Skeletal muscle tissue (tissue), 4 donors: ENCODE results near the gene C1QL4. TPM values are rescaled to one million over a fixed set of nuclear protein-coding genes. Genes with fewer than 3 reads are reported as not detected.
"Not testable (repeated sequence)": the region's sequence is repeated elsewhere in the genome, so short reads cannot be mapped to it uniquely, and the experiment has no call there.

Source experiments
- H3K27ac ChIP-seq: one replicate; pipeline ENCODE4 v1.7.0; 2013; ENCODE audit warnings: mild to moderate bottlenecking, low read depth, low read length, inconsistent platforms
- H3K27me3 ChIP-seq, 3 donors: one replicate each; pipeline ENCODE4 v1.7.0; 2013; ENCODE audit warnings: low read length in 3 of 3; ENCODE audit not compliant: control insufficient read depth in 3 of 3, insufficient read depth in 3 of 3
- H3K36me3 ChIP-seq, 3 donors: one replicate each; pipeline ENCODE4 v1.7.0; 2013; ENCODE audit warnings: low read length in 3 of 3; ENCODE audit not compliant: control insufficient read depth in 3 of 3, insufficient read depth in 3 of 3
- H3K4me1 ChIP-seq, 3 donors: one replicate each; pipeline ENCODE4 v1.7.0; 2013; ENCODE audit warnings: low read length in 3 of 3, mild to moderate bottlenecking in 3 of 3; ENCODE audit not compliant: control insufficient read depth in 3 of 3, insufficient read depth in 3 of 3
- H3K4me3 ChIP-seq, 3 donors: one replicate each; pipeline ENCODE4 v1.7.0; 2013; ENCODE audit warnings: low read length in 3 of 3
- H3K9ac ChIP-seq, 3 donors: one replicate each; pipeline ENCODE4 v1.7.0; 2013; ENCODE audit warnings: low read length in 3 of 3, mild to moderate bottlenecking in 3 of 3, moderate library complexity in 2 of 3, low read depth in 1 of 3
- H3K9me3 ChIP-seq, 3 donors: one replicate each; pipeline ENCODE4 v1.7.0; 2013; ENCODE audit warnings: low read length in 3 of 3; ENCODE audit not compliant: control insufficient read depth in 3 of 3
- total RNA-seq: library from RNA; depleted of rRNA; stranded (reverse); fragments of >200 nt; gene quantifications from one replicate; pipeline ENCODE4 v1.2.3, GENCODE V29; 2014
- donor health status: Osteomylitis.

Gene C1QL4
- total RNA-seq, 1 donor from 2014 or later = not detected

DNA sequence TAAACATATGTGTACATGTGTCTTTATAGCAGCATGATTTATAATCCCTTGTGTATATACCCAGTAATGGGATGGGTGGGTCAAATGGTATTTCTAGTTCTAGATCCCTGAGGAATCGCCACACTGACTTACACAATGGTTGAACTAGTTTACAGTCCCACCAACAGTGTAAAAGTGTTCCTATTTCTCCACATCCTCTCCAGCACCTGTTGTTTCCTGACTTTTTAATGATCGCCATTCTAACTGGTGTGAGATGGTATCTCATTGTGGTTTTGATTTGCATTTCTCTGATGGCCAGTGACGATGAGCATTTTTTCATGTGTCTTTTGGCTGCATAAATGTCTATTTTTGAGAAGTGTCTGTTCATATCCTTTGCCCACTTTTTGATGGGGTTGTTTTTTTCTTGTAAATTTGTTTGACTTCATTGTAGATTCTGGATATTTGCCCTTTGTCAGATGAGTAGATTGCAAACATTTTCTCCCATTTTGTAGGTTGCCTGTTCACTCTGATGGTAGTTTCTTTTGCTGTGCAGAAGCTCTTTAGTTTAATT, 26.5 kb downstream of the C1QL4 start:
- H3K4me1 ChIP-seq, H3K27me3 ChIP-seq, H3K27ac ChIP-seq: not testable (repeated sequence)

DNA sequence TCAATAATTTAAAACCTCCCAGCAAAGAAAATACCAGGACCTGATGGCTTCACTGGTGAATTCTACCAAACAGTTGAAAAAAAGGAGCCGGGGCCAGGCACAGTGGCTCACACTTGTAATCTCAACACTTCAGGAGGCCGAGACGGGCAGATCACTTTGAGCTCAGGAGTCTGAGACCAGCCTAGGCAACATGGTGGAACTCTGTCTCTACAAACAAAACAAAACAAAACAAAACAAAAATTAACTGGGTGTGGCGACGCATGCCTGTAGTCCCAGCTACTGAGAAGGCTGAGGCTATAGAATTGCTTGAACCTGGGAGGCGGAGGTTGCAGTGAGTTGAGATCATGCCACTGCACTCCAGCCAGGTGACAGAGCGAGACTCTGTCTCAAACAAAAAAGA, 27.6 kb downstream of the C1QL4 start:
- H3K4me3 ChIP-seq = no peak overlapping the region
- no peaks in the 10 kb centered on the region for H3K4me1 ChIP-seq
- H3K9ac ChIP-seq = no peak overlapping the region
- H3K27me3 ChIP-seq = peaks cover 0 to 2% (median 0%) of the 10 kb centered on the region in 3 donors
- no peak overlapping the region for H3K27ac ChIP-seq
- H3K9me3 ChIP-seq = no peaks in the 10 kb centered on the region
- no peaks in the 10 kb centered on the region for H3K36me3 ChIP-seq

More for the DNA sequence above, 26.5 kb downstream of the C1QL4 start:
- H3K9me3 ChIP-seq, H3K36me3 ChIP-seq, H3K4me3 ChIP-seq, H3K9ac ChIP-seq: not testable (repeated sequence)

GRCh38 chr12:49305762-49306510, 31.1 kb downstream of the C1QL4 start:
- Histone ChIP-seq H3K9ac (no peak overlapping the region), H3K4me1 (no peaks in the 10 kb centered on the region), H3K4me3 (no peak overlapping the region), H3K27me3 (peaks cover 2 to 4% (median 3%) of the 10 kb centered on the region in 3 donors), H3K9me3 (no peaks in the 10 kb centered on the region), H3K36me3 (no peaks in the 10 kb centered on the region), H3K27ac (no peak overlapping the region)

DNA sequence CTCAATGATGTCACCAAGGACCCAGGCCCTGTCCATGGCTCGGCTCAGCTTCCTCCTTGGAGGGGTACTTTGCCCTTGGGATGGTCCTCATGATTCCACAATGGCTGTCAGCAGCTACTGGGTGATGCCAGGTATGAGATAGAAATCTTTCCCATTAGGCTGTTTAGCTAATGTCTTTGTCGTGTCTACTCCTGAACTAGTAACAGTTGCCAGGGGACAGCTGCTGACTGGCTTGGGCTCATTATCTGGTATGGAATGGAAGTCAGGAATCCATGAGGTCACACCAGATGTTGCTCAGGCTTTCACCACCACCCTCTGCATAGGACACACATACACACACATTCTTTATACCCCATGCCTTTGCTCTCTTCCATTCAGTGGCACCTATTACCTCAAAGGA, 32.8 kb downstream of the C1QL4 start:
- Histone ChIP-seq H3K27me3 (peaks cover 2 to 8% (median 4%) of the 10 kb centered on the region in 3 donors), H3K36me3 (no peaks in the 10 kb centered on the region), H3K9me3 (no peaks in the 10 kb centered on the region), H3K27ac (no peak overlapping the region), H3K4me1 (no peaks in the 10 kb centered on the region), H3K9ac (no peak overlapping the region), H3K4me3 (no peak overlapping the region)

DNA sequence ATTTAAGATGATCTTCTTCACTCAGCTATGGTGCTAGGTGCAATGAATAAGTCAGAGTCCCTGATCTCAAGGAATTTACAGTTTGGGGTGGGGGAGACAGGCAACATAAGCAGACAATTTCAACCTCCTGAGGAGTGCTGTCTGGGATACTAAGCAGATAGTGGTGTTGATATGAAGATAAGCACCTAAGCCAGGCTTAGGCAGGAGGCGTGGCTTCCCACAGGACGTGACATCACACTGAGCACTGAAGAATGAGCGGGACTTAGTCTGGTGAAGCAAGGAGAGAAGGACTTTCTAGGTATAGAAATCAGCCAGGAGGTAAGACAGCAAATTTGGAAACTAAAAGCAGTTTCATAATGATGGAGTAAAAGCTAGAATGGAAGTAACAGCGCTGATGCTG, 35.2 kb downstream of the C1QL4 start:
- Histone ChIP-seq H3K9me3 (no peaks in the 10 kb centered on the region), H3K27ac (no peak overlapping the region), H3K4me3 (no peak overlapping the region), H3K27me3 (peaks cover 23 to 28% (median 24%) of the 10 kb centered on the region in 3 donors), H3K36me3 (no peaks in the 10 kb centered on the region), H3K9ac (no peak overlapping the region), H3K4me1 (peaks cover 5 to 6% (median 5%) of the 10 kb centered on the region in 3 donors)

GRCh38 chr12:49298160-49298559, 38.8 kb downstream of the C1QL4 start:
- H3K36me3 ChIP-seq = no peaks in the 10 kb centered on the region
- peaks cover 10 to 12% (median 11%) of the 10 kb centered on the region in 3 donors for H3K4me1 ChIP-seq
- H3K27ac ChIP-seq = no peak overlapping the region
- H3K4me3 ChIP-seq = no peak overlapping the region
- no peak overlapping the region for H3K9ac ChIP-seq
- H3K9me3 ChIP-seq = no peaks in the 10 kb centered on the region
- H3K27me3 ChIP-seq = peaks cover 42 to 50% (median 43%) of the 10 kb centered on the region in 3 donors

DNA sequence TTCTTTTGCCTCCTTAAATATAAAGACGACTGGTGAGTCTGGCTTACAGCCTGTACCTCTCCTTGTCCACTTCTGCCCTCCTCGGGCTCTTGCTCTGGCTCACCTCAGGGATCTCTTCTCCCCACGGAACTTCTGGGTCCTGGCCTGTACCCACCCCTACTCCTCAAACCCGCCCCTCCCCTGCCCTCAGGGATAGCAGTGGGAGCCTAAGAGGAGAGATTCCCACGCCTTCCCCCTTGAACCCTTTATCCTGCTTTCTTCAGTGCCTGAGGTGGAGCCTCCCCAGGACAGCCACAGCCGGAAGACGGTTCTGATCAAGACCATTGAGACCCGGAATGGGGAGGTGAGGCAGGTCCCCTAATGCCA, 39.3 kb downstream of the C1QL4 start:
- no peaks in the 10 kb centered on the region for H3K36me3 ChIP-seq
- H3K27ac ChIP-seq = no peak overlapping the region
- no peak overlapping the region for H3K4me3 ChIP-seq
- H3K27me3 ChIP-seq = peaks cover 42 to 51% (median 43%) of the 10 kb centered on the region in 3 donors
- H3K4me1 ChIP-seq = peaks cover 10 to 14% (median 12%) of the 10 kb centered on the region in 3 donors
- H3K9ac ChIP-seq = no peak overlapping the region
- H3K9me3 ChIP-seq = no peaks in the 10 kb centered on the region

DNA sequence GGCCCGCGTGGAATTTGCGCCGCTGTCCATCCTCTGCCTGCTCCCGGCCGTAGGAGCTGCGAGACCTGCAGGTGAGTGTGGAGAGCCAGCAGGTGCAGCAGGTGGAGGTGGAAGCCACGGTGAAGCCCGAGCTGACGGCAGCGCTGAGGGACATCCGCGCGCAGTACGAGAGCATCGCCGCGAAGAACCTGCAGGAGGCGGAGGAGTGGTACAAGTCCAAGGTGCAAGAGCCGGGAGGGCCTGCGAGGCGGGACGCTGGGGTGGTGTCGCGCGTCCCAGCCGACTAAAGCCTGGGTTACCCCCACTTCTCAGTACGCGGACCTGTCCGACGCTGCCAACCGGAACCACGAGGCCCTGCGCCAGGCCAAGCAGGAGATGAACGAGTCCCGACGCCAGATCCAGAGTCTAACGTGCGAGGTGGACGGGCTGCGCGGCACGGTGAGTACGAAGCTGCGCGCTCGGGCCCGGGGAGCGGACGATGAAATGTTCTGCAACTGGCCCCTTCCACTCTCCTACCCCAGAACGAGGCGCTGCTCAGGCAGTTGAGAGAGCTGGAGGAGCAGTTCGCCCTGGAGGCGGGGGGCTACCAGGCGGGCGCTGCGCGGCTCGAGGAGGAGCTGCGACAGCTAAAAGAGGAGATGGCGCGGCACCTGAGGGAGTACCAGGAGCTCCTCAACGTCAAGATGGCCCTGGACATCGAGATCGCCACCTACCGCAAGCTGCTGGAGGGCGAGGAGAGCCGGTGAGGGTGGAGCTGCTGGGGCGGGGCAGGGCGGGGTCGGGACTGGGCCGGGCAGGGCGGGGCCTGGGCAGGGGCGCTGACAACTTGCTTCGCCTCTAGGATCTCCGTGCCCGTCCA, 39.9 kb downstream of the C1QL4 start:
- peak overlapping the region; percentile 43 to 54 (median 51) for H3K4me3 ChIP-seq
- peaks cover 42 to 51% (median 43%) of the 10 kb centered on the region in 3 donors for H3K27me3 ChIP-seq
- no peak overlapping the region for H3K27ac ChIP-seq
- peak overlapping the region in 1 of 3 donors; percentile 3 for H3K9ac ChIP-seq
- peaks cover 10 to 14% (median 12%) of the 10 kb centered on the region in 3 donors for H3K4me1 ChIP-seq
- no peaks in the 10 kb centered on the region for H3K36me3 ChIP-seq
- H3K9me3 ChIP-seq = no peaks in the 10 kb centered on the region

DNA sequence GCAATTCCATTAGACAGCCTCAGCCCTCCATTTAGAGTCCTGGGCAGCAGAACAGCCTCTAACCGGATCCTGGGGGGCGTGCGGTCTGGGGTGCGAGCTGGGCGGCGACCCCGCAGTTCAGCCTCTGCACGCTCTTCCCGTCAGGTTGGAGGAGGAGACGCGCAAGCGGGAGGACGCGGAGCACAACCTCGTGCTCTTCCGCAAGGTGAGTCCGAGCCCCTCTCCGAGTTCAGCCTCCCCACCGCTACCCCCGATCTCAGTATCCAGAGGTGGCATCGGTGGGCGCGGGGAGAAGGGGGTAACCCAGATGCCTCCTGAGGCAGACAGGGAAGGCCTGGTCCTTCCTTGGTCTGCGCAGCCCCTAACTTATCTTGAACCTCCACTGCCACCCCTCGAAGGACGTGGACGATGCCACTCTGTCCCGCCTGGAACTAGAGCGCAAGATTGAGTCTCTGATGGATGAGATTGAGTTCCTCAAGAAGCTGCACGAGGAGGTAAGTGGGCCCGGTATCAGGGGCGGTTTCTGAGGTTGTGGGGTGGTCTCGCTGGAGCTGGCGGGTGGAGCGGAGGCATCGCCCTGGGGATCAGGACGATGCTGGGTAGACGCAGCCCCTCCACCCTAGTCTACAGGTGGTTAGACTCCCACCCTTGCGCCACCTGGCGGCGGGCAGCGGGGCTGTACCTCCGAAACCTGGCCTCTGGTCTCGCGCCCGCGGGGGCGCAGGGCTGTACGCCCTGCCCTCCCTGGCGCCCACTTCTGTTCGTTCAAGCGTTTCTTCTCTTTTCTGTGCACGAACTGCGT, 40.8 kb downstream of the C1QL4 start:
- H3K27ac ChIP-seq = no peak overlapping the region
- no peak overlapping the region for H3K9ac ChIP-seq
- H3K36me3 ChIP-seq = no peaks in the 10 kb centered on the region
- H3K27me3 ChIP-seq = peaks cover 39 to 51% (median 42%) of the 10 kb centered on the region in 3 donors
- H3K4me1 ChIP-seq = peaks cover 10 to 14% (median 12%) of the 10 kb centered on the region in 3 donors
- no peaks in the 10 kb centered on the region for H3K9me3 ChIP-seq
- H3K4me3 ChIP-seq = peak overlapping the region in 1 of 3 donors; percentile 54
